ENCODE measurements around the gene CNKSR2. TPM values are rescaled to one million over a fixed set of nuclear protein-coding genes. Genes with fewer than 3 reads are reported as not detected.

The CNKSR2 gene
- total RNA-seq, 1 experiment from 2014 or later = 2.0 TPM

DNA sequence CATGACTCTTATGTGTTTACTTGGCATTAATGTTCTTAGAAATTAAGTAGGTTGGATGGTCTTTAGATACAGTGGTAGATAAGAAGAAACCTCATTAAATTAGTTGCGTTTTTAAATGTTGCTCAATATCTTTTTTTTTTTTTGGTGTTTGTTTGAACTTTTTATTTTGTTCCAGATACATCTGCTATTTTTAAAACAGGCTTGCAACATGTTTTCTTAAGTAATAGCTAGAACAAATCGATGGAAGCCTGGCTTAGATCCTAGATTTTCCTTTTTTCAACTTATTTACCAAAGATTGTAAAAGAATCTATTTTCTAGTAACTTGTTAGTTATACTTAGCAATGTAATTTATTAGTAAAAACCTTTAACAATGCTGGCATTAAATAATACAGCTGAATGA lies 9.3 kb downstream of the CNKSR2 start:
- intact Hi-C loops (cut with micrococcal nuclease) = no loop called here
- Histone ChIP-seq H4K20me1 (ENCODE audit: low read length) (no peaks in the 10 kb centered on the region), H3K27me3 (ENCODE audit: low read length) (no peaks in the 10 kb centered on the region), H3K9me2 (replicated peaks; ENCODE audit: low read length) (no peaks in the 10 kb centered on the region), H3K4me3 (ENCODE audit: low read length) (no peak overlapping the region), H3K27ac (ENCODE audit: low read length) (no peak overlapping the region), H2AFZ (ENCODE audit: low read length) (no peak overlapping the region), H3K9ac (ENCODE audit: low read length) (no peak overlapping the region), H3K4me1 (ENCODE audit: insufficient read depth, low read length) (no peaks in the 10 kb centered on the region), H3F3A (ENCODE audit: low read length, unreplicated experiment) (no peaks in the 10 kb centered on the region), H3K9me3 (ENCODE audit: low read length) (no peaks in the 10 kb centered on the region), H3K79me2 (ENCODE audit: low read length) (no peaks in the 10 kb centered on the region), H3K36me3 (ENCODE audit: low read depth, low read length) (no peaks in the 10 kb centered on the region), H3K4me2 (ENCODE audit: low read length) (no peak overlapping the region)
- CTCF ChIA-PET = no interaction called here
- no TSS peak for BruUV-seq (replicated peaks)
- POLR2A ChIA-PET (ENCODE audit: unreplicated experiment) = no interaction called here
- DNase-seq (no peak), ATAC-seq (no peak)
- TF ChIP-seq EZH2phosphoT487 (IDR thresholded peaks at IDR 0.05; ENCODE audit: borderline replicate concordance, low read length) = no peak
- no peak for TF ChIP-seq EZH2 (IDR thresholded peaks at IDR 0.05; ENCODE audit: low read length, unreplicated experiment)
- TF ChIP-seq, protein P1, sequence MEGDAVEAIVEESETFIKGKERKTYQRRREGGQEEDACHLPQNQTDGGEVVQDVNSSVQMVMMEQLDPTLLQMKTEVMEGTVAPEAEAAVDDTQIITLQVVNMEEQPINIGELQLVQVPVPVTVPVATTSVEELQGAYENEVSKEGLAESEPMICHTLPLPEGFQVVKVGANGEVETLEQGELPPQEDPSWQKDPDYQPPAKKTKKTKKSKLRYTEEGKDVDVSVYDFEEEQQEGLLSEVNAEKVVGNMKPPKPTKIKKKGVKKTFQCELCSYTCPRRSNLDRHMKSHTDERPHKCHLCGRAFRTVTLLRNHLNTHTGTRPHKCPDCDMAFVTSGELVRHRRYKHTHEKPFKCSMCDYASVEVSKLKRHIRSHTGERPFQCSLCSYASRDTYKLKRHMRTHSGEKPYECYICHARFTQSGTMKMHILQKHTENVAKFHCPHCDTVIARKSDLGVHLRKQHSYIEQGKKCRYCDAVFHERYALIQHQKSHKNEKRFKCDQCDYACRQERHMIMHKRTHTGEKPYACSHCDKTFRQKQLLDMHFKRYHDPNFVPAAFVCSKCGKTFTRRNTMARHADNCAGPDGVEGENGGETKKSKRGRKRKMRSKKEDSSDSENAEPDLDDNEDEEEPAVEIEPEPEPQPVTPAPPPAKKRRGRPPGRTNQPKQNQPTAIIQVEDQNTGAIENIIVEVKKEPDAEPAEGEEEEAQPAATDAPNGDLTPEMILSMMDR (conservative IDR thresholded peaks at IDR 0.05; ENCODE audit: low read depth, low read length) = no peak

DNA sequence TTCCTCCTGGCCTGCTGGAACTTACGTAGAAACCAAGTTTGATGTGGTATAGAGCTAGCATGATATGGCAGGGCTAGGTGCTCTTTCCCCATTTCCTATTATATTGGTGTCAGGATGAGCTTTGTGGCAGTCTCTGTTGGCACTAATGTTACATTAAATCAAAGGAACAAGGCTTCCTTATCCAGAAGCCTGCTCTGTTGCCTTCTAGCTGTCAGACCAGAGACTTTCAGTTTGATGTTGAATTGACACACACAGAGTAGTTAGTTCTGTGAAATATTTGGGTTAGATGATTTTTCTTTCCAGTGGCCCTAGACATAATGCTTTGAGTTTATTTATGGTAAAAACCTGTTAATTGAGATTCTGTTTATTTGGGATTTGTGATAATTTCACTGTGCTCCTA lies 10.0 kb downstream of the CNKSR2 start:
- DNase-seq (no peak), ATAC-seq (no peak)
- TF ChIP-seq, protein P1 (conservative IDR thresholded peaks at IDR 0.05; ENCODE audit: low read depth, low read length) = no peak
- TF ChIP-seq EZH2 (IDR thresholded peaks at IDR 0.05; ENCODE audit: low read length, unreplicated experiment) (no peak), EZH2phosphoT487 (IDR thresholded peaks at IDR 0.05; ENCODE audit: borderline replicate concordance, low read length) (no peak)
- Histone ChIP-seq H3K9me2 (replicated peaks; ENCODE audit: low read length) (no peaks in the 10 kb centered on the region), H3K9me3 (ENCODE audit: low read length) (no peaks in the 10 kb centered on the region), H3K27ac (ENCODE audit: low read length) (no peak overlapping the region), H3K4me2 (ENCODE audit: low read length) (no peak overlapping the region), H3K9ac (ENCODE audit: low read length) (no peak overlapping the region), H3K79me2 (ENCODE audit: low read length) (no peaks in the 10 kb centered on the region), H3K4me3 (ENCODE audit: low read length) (no peak overlapping the region), H2AFZ (ENCODE audit: low read length) (no peak overlapping the region), H3F3A (ENCODE audit: low read length, unreplicated experiment) (no peaks in the 10 kb centered on the region), H4K20me1 (ENCODE audit: low read length) (no peaks in the 10 kb centered on the region), H3K4me1 (ENCODE audit: insufficient read depth, low read length) (no peaks in the 10 kb centered on the region), H3K27me3 (ENCODE audit: low read length) (no peaks in the 10 kb centered on the region), H3K36me3 (ENCODE audit: low read depth, low read length) (no peaks in the 10 kb centered on the region)
- ChIA-PET CTCF (no interaction called here), POLR2A (ENCODE audit: unreplicated experiment) (no interaction called here)
- no TSS peak for BruUV-seq (replicated peaks)
- intact Hi-C loops (cut with micrococcal nuclease) = no loop called here

DNA sequence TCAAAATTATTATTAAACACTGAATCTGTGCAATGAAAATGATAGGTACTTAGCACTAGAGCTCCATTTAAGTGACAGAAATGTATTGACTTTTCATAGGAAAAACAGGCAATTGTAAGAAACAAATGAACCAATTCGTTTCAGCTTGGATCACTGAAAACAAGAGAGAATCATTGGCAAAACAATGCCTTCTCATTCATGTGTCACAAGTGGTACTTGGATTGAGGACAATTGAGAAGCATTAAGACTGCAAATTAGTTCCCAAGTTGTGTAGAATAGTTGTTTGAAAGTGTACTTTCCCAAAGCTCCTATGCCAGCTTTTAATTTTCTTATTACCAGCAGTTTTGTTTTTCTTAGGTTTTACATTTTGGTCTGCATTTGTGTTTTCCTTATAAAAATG lies 20.6 kb downstream of the CNKSR2 start:
- Histone ChIP-seq H2AFZ (ENCODE audit: low read length) (no peak overlapping the region), H3K9me2 (replicated peaks; ENCODE audit: low read length) (no peaks in the 10 kb centered on the region), H3K79me2 (ENCODE audit: low read length) (no peaks in the 10 kb centered on the region), H3K27ac (ENCODE audit: low read length) (no peak overlapping the region), H3K36me3 (ENCODE audit: low read depth, low read length) (no peaks in the 10 kb centered on the region), H3K4me2 (ENCODE audit: low read length) (no peak overlapping the region), H3K4me1 (ENCODE audit: insufficient read depth, low read length) (no peaks in the 10 kb centered on the region), H3F3A (ENCODE audit: low read length, unreplicated experiment) (no peaks in the 10 kb centered on the region), H3K4me3 (ENCODE audit: low read length) (no peak overlapping the region), H3K27me3 (ENCODE audit: low read length) (no peaks in the 10 kb centered on the region), H4K20me1 (ENCODE audit: low read length) (no peaks in the 10 kb centered on the region), H3K9ac (ENCODE audit: low read length) (no peak overlapping the region), H3K9me3 (ENCODE audit: low read length) (no peaks in the 10 kb centered on the region)
- CTCF ChIA-PET = no interaction called here
- POLR2A ChIA-PET (ENCODE audit: unreplicated experiment) = no interaction called here
- DNase-seq = no peak
- intact Hi-C loops (cut with micrococcal nuclease) = no loop called here
- no TSS peak for BruUV-seq (replicated peaks)
- no peak for ATAC-seq
- TF ChIP-seq EZH2 (IDR thresholded peaks at IDR 0.05; ENCODE audit: low read length, unreplicated experiment) (no peak), EZH2phosphoT487 (IDR thresholded peaks at IDR 0.05; ENCODE audit: borderline replicate concordance, low read length) (no peak)
- TF ChIP-seq, protein P1 (conservative IDR thresholded peaks at IDR 0.05; ENCODE audit: low read depth, low read length) = no peak

Measured in PC-3 (cell line).